H1 (cell line): ENCODE results near the gene TTC33. TPM values are rescaled to one million over a fixed set of nuclear protein-coding genes. Genes with fewer than 3 reads are reported as not detected.

Experiments used
- JUN ChIP-seq: IDR thresholded peaks from 2 replicates; pipeline ENCODE4 v1.6.1; 2011; ENCODE audit warnings: low read depth, mild to moderate bottlenecking, improper control_type of control experiment, low read length
- JUND ChIP-seq: IDR thresholded peaks from 2 replicates; pipeline ENCODE4 v1.6.1; 2011; ENCODE audit warnings: mild to moderate bottlenecking, improper control_type of control experiment, low read length
- MAX ChIP-seq: IDR thresholded peaks from 2 replicates; pipeline ENCODE4 v1.6.1; 2012; ENCODE audit warnings: inconsistent platforms
- RBBP5 ChIP-seq: IDR thresholded peaks from 2 replicates; pipeline ENCODE4 v1.7.1; 2012; ENCODE audit warnings: low read depth, mild to moderate bottlenecking, inconsistent platforms, low read length, moderate library complexity, borderline replicate concordance
- SUZ12 ChIP-seq: fragments of 200-600 bp; sonication (generic); IDR thresholded peaks from 2 replicates; pipeline ENCODE4 v1.6.1; 2012; ENCODE audit warnings: mild to moderate bottlenecking, inconsistent platforms, low read length, moderate library complexity, mixed read lengths
- polyA plus RNA-seq, 7 experiments: library from polyadenylated mRNA; depleted of rRNA in 3 of 7; stranded (reverse) in 5 of 7; unstranded in 2 of 7; fragments of >200 nt in 5 of 7; fragments of 200-250 nt in 2 of 7; gene quantifications; 1 replicate in 5 of 7; 2 replicates in 1 of 7; 4 replicates in 1 of 7; pipeline versions ENCODE4 v1.2.1 to v1.2.3, GENCODE V29; 2011 to 2013; ENCODE audit warnings: missing spikeins in 2 of 7, mixed read lengths in 2 of 7
- total RNA-seq: library from RNA; stranded (reverse); fragmentation: NEBNext Ultra II Directional; extraction: Animal tissue kit (Norgen Biotek cat#: 25700); gene quantifications from 2 replicates; pipeline ENCODE4 v1.2.1, GENCODE V29; 2021

TTC33 gene
- total and polyA plus RNA-seq, 2 of the 8 experiments (the other 6 are each of a cell fraction or from before 2014, with no cell fraction given) = 1.2 to 12.6 TPM

DNA sequence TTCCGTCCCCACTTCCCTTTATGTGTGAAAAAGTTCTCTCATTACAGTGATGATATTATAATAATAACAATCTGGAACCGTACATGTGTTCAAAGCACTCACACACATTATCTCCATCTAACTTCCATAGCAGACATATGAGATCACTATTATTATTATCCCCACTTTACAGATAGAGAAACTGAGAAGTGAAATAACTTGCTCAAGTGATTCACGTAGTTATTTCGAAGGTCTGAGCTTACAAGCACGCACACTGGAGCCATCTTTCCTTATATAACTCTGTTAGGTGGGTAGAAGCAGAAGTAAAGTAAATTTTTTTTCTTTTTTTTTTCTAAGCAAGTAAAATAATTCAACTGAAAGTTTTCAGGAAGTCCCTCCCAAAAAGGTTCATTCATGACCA lies 139.0 kb downstream of the TTC33 start (continued):
- TF ChIP-seq RBBP5 (no peak), JUND (no peak), SUZ12 (no peak), MAX (no peak), JUN (no peak)
- TF ChIP-seq, all 59 proteins: peak for 0
